Measurements from ENCODE around the gene SERINC2. TPM values are rescaled to one million over a fixed set of nuclear protein-coding genes. Genes with fewer than 3 reads are reported as not detected.

Gene SERINC2
- total and polyA plus RNA-seq, 10 of the 15 experiments (the other 5 are each of a cell fraction or from before 2014, with no cell fraction given), result 0.02 to 9.4 (median 0.50) TPM

DNA sequence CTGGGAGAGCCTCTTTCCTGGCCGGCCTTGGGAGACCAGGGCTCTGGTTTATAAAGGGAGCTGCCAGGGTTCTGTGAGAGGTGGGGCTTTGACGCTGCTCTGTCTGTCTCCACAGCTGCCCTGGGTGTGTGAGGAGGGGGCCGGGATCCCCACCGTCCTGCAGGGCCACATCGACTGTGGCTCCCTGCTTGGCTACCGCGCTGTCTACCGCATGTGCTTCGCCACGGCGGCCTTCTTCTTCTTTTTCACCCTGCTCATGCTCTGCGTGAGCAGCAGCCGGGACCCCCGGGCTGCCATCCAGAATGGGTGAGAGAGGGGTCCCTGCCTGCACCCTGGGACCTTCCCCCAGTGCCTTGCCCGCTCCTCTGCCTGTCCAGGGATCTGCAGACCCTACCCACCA, 11.6 kb downstream of the SERINC2 start:
- ATAC-seq, result no peak
- H3K4me3 ChIP-seq, result no peak overlapping the region
- CTCF ChIA-PET, result interaction anchor here (1.0 to 10.6 kb wide), 8 partner anchors 16 to 125 kb away, joined by 3 to 204 read pairs (median 28); no protein-coding TSS in a partner anchor

More for the DNA sequence above, 11.6 kb downstream of the SERINC2 start:
- ChIA-PET RAD21 (ENCODE audit: unreplicated experiment) (interaction anchor here (0.9 to 9.6 kb wide), 4 partner anchors 29 to 127 kb away, joined by 3 to 99 read pairs (median 52); no protein-coding TSS in a partner anchor), SMC1A (ENCODE audit: uncharacterized antibody, unreplicated experiment) (interaction anchor here (1.1 to 9.5 kb wide), 8 partner anchors 17 to 124 kb away, joined by 3 to 135 read pairs (median 12); no protein-coding TSS in a partner anchor), POLR2A (interaction anchor here (0.6 to 2.6 kb wide), 6 partner anchors 16 to 412 kb away, joined by 3 to 16 read pairs (median 7); no protein-coding TSS in a partner anchor)
- no peak for DNase-seq (ENCODE audit: low read depth, low spot score)
- Histone ChIP-seq H3K4me1 (ENCODE audit: control insufficient read depth, insufficient read depth, low read length) (peaks cover 11% of the 10 kb centered on the region), H2AFZ (ENCODE audit: control insufficient read depth, low read depth, low read length) (no peak overlapping the region), H3K27me3 (replicated peaks in 1 of 2; ENCODE audit: control insufficient read depth in 2 of 2, insufficient read depth in 2 of 2, low read length in 1 of 2) (no peaks in the 10 kb centered on the region), H3K9ac (ENCODE audit: control insufficient read depth, insufficient read depth, low read length) (no peak overlapping the region), H4K20me1 (ENCODE audit: control insufficient read depth, insufficient read depth) (no peaks in the 10 kb centered on the region), H3K36me3 (ENCODE audit: control insufficient read depth in 2 of 2, insufficient read depth in 2 of 2, low read length in 1 of 2) (no peaks in the 10 kb centered on the region; a peak in 1 of 4 replicates), H3K27ac (ENCODE audit: control insufficient read depth, insufficient read depth) (no peak overlapping the region), H3K79me2 (ENCODE audit: control insufficient read depth, insufficient read depth, low read length) (no peaks in the 10 kb centered on the region), H3K9me3 (replicated peaks; ENCODE audit: control insufficient read depth, insufficient read depth, low read length) (no peaks in the 10 kb centered on the region), H3K4me2 (ENCODE audit: control insufficient read depth, insufficient read depth) (no peak overlapping the region)
- no TSS peak for BruUV-seq (replicated peaks)
- in situ Hi-C loops (cut with MboI), result loop anchor here (10.0 kb wide), 2 partner anchors 120 to 240 kb away; no protein-coding TSS in a partner anchor
- no peak for TF ChIP-seq EGR1 (IDR thresholded peaks at IDR 0.05; ENCODE audit: borderline replicate concordance in 1 of 2, low read depth in 2 of 2, low read length in 2 of 2)
- TF ChIP-seq MTA3 (IDR thresholded peaks at IDR 0.05; ENCODE audit: borderline replicate concordance, low read length), result no peak
- TF ChIP-seq, protein P1, sequence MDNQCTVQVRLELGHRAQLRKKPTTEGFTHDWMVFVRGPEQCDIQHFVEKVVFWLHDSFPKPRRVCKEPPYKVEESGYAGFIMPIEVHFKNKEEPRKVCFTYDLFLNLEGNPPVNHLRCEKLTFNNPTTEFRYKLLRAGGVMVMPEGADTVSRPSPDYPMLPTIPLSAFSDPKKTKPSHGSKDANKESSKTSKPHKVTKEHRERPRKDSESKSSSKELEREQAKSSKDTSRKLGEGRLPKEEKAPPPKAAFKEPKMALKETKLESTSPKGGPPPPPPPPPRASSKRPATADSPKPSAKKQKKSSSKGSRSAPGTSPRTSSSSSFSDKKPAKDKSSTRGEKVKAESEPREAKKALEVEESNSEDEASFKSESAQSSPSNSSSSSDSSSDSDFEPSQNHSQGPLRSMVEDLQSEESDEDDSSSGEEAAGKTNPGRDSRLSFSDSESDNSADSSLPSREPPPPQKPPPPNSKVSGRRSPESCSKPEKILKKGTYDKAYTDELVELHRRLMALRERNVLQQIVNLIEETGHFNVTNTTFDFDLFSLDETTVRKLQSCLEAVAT (IDR thresholded peaks at IDR 0.05), result peak; percentile 94
- TF ChIP-seq, protein P2, sequence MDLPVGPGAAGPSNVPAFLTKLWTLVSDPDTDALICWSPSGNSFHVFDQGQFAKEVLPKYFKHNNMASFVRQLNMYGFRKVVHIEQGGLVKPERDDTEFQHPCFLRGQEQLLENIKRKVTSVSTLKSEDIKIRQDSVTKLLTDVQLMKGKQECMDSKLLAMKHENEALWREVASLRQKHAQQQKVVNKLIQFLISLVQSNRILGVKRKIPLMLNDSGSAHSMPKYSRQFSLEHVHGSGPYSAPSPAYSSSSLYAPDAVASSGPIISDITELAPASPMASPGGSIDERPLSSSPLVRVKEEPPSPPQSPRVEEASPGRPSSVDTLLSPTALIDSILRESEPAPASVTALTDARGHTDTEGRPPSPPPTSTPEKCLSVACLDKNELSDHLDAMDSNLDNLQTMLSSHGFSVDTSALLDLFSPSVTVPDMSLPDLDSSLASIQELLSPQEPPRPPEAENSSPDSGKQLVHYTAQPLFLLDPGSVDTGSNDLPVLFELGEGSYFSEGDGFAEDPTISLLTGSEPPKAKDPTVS (IDR thresholded peaks at IDR 0.05; ENCODE audit: low read depth, low read length), result no peak
- TF ChIP-seq NFXL1 (IDR thresholded peaks at IDR 0.05; ENCODE audit: borderline replicate concordance), result no peak
- TF ChIP-seq, protein P3, sequence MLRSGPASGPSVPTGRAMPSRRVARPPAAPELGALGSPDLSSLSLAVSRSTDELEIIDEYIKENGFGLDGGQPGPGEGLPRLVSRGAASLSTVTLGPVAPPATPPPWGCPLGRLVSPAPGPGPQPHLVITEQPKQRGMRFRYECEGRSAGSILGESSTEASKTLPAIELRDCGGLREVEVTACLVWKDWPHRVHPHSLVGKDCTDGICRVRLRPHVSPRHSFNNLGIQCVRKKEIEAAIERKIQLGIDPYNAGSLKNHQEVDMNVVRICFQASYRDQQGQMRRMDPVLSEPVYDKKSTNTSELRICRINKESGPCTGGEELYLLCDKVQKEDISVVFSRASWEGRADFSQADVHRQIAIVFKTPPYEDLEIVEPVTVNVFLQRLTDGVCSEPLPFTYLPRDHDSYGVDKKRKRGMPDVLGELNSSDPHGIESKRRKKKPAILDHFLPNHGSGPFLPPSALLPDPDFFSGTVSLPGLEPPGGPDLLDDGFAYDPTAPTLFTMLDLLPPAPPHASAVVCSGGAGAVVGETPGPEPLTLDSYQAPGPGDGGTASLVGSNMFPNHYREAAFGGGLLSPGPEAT (IDR thresholded peaks at IDR 0.05; ENCODE audit: low read depth), result no peak
- no peak for TF ChIP-seq SUZ12 (IDR thresholded peaks at IDR 0.05; ENCODE audit: unreplicated experiment)
- no peak for TF ChIP-seq ZSCAN29 (IDR thresholded peaks at IDR 0.05)
- TF ChIP-seq RUNX3 (IDR thresholded peaks at IDR 0.05; ENCODE audit: low read length), result no peak
- 90% methylated on average over 14 of the region's 15 CpGs for WGBS (ENCODE audit: insufficient coverage, insufficient replicate concordance, low lambda C conversion rate, missing lambda C conversion rate)
- FAIRE-seq, result no peak
- intact Hi-C loops (cut with micrococcal nuclease; ENCODE audit: unreplicated experiment), result no loop called here
